Measurements from ENCODE around the gene LCT.
"Not testable (repeated sequence)": the region's sequence is repeated elsewhere in the genome, so short reads cannot be mapped to it uniquely, and the experiment has no call there.

LCT gene

GRCh38 chr2:135836596-135837270 lies at the start of gene LCT:
Gene LCT, minus strand, starts transcription at chr2:135837184. Its CDS starts 15 bp downstream, at chr2:135837169.
- DNase-seq, result no peak

DNA sequence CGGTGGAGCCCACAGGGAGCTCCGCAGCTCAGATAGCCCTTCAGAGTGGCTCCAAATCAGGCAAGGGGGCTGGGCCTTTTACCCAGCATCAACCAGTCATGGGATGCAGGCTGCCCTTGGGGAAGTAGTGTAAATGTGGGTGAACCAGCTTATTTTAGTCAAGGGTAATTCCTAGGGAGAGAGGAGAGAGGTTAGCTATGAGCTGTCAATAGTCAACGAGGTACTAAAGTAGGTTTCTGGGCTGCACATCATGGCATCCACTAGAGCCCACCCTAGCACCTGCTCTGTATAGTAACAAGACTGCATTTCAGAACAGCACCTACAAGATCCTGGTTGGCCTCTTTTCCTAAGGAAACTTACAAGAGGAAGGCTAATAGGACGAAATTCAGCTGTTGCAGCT lies 48.7 kb upstream of the LCT start:
- DNase-seq, result no peak

DNA sequence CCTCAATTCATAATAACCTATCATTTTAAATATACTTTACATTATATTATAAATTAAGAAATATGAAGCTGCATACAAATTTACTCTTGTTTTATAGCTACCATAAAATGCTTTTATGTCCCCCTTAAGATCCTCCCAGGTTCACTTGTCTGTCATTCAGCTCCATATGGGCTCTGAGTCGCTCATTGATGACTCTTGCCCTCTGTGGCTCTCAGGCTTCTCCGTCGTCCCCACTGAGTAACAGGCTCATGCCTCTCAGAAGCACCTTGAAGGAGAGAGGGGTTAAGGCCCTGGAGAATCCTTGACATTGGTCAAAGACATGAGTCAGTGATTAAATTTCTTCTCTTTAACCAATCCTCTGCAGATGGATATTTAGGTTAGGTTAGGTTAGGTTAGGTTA lies 45.4 kb upstream of the LCT start:
- DNase-seq, result no peak

DNA sequence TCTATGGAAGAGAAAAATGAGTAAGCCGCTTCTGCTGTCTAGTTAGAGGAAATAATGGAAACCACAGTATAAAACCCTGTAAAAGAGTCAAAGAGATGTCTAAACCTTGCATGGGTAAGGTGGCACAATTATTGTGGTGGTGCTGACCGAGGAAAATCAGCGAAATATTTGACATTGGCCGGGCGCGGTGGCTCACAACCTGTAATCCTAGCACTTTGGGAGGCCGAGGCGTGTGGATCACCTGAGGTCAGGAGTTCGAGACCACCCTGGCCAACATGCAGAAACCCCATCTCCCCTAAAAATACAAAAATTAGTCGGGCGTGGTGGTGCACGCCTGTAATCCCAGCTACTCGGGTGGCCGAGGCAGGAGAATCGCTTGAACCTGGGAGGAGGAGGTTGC lies 39.8 kb upstream of the LCT start:
- not testable (repeated sequence) for DNase-seq

DNA sequence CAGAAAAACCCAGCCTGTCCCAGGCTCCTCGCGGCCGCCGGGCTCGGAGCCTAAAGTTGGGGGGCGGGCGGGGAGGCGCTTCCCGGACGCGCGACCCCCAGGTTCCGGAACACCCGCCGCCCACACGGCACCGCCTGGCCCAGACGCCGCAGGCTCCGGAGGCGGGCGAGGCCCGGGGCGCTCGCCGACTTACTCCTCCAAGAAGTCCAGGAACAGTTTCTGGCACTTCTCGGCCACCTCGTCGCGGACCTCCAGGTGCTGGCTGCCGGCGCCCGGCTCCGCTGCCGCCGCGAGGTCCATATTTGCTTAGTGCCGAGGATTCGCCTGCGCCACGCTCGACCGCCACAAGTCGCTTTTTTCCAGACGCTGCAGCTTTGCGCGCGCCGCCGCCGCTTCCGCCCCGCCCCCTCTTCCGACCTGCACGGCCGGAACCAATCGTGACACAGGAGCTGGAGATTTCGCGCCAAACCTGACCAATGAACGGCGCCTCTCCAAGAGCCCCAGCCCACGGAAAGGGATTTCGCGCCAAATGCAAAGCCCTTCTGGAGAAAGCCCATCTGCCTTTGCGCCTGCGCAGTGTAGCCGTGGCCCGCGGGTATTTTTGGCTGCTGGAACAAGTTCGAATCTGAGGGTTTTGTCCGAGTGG lies 39.2 kb upstream of the LCT start, which contains the start of gene MCM6:
Gene MCM6 (minus strand): TSS at position 378 of the 646 bp plus-strand sequence. CDS start 78 bp downstream, at position 300.
- peak; percentile 98 for DNase-seq

GRCh38 chr2:135875491-135876065 lies 38.6 kb upstream of the LCT start:
- DNase-seq, result peak; percentile 66 to 69

- no peak for DNase-seq
Measured at GRCh38 chr2:135874777-135875365, 37.9 kb upstream of the LCT start.

DNA sequence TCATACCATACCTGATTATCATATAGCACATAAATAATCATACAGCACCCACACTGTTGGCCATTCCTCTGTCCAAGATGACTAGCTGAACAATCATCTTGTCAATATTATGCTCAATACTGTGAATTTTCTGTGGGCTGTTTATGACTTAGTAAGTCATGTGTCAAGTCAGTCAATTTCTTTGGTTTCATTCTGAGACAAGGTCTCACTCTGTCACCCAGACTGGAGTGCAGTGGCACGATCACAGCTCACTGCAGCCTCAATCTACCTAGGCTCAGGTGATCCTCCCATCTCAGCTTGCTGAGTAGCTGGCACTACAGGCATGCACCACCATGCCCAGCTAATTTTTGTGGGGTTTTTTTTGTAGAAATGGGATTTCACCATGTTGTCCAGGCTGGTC lies 33.6 kb upstream of the LCT start:
- no peak for DNase-seq

DNA sequence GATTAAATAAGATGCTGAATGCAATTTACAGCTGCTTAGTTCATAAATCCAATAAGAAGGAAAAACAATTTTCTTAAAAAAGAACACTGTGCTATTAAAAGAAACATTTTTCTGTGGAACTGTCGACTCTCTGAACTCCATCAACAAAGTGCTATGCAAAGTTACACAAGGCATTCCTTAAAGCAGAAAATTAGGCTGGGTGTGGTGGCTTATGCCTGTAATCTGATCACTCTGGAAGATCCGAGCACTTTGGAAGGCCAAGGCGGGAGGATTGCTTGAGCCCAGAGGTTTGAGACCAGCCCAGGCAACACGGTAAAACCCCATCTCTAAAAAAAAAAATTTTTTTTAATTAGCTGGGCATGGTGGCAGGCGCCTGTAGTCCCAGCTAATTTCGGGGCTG lies 26.2 kb upstream of the LCT start:
- no peak for DNase-seq

- DNase-seq, result no peak
Measured at GRCh38 chr2:135862718-135863117, 25.7 kb upstream of the LCT start.

- DNase-seq, result no peak
Measured at GRCh38 chr2:135853401-135853800, 16.4 kb upstream of the LCT start.

GRCh38 chr2:135851858-135852257 lies 14.9 kb upstream of the LCT start:
- no peak for DNase-seq

DNA sequence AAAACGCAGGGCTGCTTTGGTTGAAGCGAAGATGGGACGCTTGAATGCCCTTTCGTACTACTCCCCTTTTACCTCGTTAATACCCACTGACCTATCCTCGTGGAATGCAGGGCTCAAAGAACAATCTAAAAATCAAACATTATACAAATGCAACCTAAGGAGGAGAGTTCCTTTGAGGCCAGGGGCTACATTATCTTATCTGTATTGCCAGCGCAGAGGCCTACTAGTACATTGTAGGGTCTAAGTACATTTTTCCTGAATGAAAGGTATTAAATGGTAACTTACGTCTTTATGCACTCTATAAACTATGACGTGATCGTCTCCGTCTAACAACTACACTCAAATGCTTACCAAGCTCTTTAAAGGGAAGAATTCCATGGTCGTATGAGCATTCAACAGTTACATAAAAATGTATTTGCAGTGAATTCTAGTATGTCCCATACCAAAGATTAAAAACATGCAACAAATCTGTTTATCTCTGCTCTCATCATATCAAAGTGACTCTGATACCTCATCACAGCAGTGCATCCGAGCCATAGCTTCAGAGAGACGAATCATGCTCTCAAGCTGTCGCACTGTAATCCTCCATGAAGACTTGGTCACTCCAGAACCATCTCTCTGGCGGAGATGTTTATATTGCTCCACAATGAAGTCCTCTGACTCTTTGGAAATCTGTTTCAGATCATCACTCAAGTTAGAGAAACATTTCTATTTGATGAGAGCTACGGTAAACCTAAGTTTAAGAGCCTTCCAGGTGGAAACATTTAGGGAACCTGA lies 14.1 kb upstream of the LCT start:
- DNase-seq, result no peak

DNA sequence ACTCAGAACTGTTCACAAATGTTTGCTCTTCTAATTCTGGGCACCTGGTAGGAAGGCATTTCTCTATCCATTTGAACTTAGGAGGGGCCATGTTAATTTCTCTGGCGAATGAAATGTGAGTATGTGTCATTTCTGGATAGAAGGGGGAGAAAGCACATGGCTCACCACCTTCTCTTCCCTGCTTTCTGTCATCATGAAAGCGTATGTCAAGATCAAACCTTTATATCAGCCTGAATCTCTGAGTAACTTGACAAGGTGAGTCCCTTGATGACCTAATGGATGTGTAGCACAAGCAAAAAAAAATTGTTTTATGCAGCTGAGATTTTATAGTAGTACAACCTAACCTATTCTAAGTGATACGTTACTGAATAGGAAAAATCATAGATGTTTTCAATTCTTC lies 12.1 kb upstream of the LCT start:
- DNase-seq, result no peak

GRCh38 chr2:135845997-135846396 lies 9.0 kb upstream of the LCT start:
- no peak for DNase-seq

GRCh38 chr2:135845257-135845656 lies 8.3 kb upstream of the LCT start:
- DNase-seq, result no peak

DNA sequence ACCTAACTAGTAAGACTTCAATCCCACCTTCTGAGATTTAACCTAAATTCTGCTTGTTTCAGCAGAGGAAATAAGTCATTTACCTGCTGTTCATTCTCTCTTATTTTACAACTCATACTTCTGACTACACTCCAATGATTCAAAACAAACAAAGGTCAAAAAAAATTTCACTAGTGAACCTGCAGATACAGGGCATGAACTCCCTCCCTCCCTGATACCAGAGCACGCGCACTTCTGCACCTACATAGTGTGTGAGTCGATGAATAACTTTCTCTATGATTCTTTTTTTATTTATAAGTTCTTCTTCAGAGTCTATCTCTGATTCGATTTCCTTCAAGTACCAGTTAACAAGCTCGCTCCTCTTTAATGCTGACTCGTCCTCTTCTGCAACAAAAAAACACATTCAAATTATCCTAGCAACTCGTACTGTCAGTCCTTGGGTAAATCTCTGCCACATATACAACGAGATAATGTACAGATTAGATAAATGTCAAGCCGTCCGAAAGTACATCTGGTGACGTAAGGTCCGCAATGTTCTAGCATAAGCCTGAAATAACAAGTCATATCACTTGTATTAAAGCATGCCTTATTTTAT lies 7.4 kb upstream of the LCT start:
- no peak for DNase-seq

GRCh38 chr2:135843671-135844070 lies 6.7 kb upstream of the LCT start:
- DNase-seq, result no peak

DNA sequence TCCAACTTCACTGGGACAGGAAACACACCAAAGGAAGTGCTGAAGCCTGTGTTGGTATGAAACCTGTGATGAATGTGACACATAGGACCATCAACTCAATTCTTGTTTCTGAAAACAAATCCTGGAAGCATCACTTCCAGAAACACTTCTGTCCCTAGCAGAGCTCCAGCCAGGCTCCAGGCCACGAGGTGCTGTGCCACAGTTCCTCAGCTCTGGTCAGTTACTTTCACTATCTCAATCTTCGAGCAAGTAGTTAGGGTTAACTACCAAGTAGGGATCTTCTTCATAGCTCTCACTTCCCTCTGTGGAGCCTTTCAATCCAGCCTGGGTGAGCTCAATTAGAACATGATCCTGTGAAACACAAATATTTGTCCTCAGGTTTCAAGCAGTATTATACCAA lies 3.6 kb upstream of the LCT start:
- no peak for DNase-seq

GRCh38 chr2:135839713-135840112 lies 2.7 kb upstream of the LCT start:
- DNase-seq, result no peak

DNA sequence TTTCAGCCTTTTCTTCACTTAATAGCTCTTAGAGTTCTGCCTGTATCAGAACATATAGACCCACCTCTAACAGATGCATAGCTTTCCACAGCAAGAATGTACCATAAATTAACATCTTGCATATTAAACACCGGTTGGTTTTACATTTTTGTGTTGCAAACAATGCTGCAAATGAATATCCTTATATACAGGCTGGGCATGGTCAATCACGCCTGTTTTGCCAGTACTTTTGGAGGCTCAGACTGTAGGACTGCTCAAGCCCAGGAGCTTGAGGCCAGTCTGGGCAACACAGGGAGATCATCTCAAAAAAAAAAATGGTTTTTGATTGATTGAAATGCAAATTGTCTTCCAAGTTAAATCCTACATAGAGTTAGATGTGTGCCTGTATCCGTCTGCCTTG lies 1.5 kb upstream of the LCT start:
- no peak for DNase-seq

DNA sequence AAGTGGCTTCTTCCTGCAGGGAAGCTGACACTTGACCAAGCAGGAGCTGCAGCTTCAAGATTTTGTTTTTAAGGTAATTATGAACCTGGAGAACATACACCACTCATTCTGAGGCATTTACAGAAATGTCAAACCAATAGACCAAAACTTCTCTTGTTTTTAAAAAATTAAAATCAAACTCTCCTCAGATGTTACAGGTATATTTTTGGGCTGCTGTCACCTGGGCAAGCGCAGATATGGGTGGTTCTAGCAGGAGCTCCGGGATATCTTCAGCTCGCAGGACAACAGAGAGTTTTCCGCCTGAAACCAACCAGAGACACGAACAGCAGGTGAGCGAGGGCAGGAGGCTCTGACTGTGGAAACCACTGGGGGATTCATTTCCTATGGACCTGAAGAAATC lies 4.1 kb downstream of the LCT start:
- no peak for DNase-seq
